PC-9 (cell line): ENCODE data around the gene TTC28. TPM values are rescaled to one million over a fixed set of nuclear protein-coding genes. Genes with fewer than 3 reads are reported as not detected.

ENCODE experiments used
- BruUV-seq: library from RNA; stranded (reverse); fragments of 400-500 nt; replicated peaks from 2 replicates; lab custom pipeline; 2021; lab: Mats Ljungman, UMichigan
- CTCF ChIA-PET: fragments of 300-600 bp; sonication (Branson Sonifier 250); formaldehyde crosslinking; loops from one replicate; lab custom pipeline; 2022; ENCODE audit warnings: antibody characterized with exemption; lab: Charles Lee
- POLR2A ChIA-PET: fragments of 300-600 bp; sonication (Branson Sonifier 250); formaldehyde crosslinking; loops from one replicate; lab custom pipeline; 2022; ENCODE audit warnings: antibody characterized with exemption; ENCODE audit not compliant: unreplicated experiment; lab: Charles Lee
- DNase-seq, 2 experiments: peaks; one replicate each; pipeline versions ENCODE4 v3.0.0 to v3.0.0-alpha.2; 2015 to 2022; ENCODE audit warnings: mixed read lengths in 1 of 2
- H2AFZ ChIP-seq: fragments of 200-600 bp; sonication (generic); 2 replicates; pipeline ENCODE4 v1.8.1; 2017; ENCODE audit warnings: antibody characterized with exemption
- H3F3A ChIP-seq: fragments of 200-600 bp; sonication (generic); 2 replicates; pipeline ENCODE4 v1.8.1; 2017; ENCODE audit warnings: antibody characterized with exemption, mild to moderate bottlenecking, low read depth; ENCODE audit not compliant: insufficient read depth
- H3K27ac ChIP-seq: fragments of 200-600 bp; sonication (generic); 2 replicates; pipeline ENCODE4 v1.6.1; 2016; ENCODE audit warnings: mixed run types
- H3K27me3 ChIP-seq: fragments of 200-600 bp; sonication (generic); 2 replicates; pipeline ENCODE4 v1.6.1; 2016; ENCODE audit warnings: low read depth, mixed run types; ENCODE audit not compliant: insufficient read depth
- H3K36me3 ChIP-seq: fragments of 200-600 bp; sonication (generic); 2 replicates; pipeline ENCODE4 v1.6.1; 2016; ENCODE audit warnings: low read depth, mixed run types
- H3K4me1 ChIP-seq: fragments of 200-600 bp; sonication (generic); replicated peaks from 2 replicates; pipeline ENCODE4 v1.6.1; 2016; ENCODE audit warnings: mixed run types; ENCODE audit not compliant: insufficient read depth
- H3K4me2 ChIP-seq: fragments of 200-600 bp; sonication (generic); 2 replicates; pipeline ENCODE4 v1.6.1; 2017; ENCODE audit warnings: mixed run types
- H3K4me3 ChIP-seq: fragments of 200-600 bp; sonication (generic); 2 replicates; pipeline ENCODE4 v1.6.1; 2016; ENCODE audit warnings: mixed run types
- H3K79me2 ChIP-seq: fragments of 200-600 bp; sonication (generic); 2 replicates; pipeline ENCODE4 v1.6.1; 2017; ENCODE audit warnings: low read depth, mixed run types
- H3K9me2 ChIP-seq: fragments of 200-600 bp; sonication (generic); 2 replicates; pipeline ENCODE4 v1.8.1; 2017; ENCODE audit warnings: mild to moderate bottlenecking; ENCODE audit not compliant: insufficient read depth
- H3K9me3 ChIP-seq: fragments of 200-600 bp; sonication (generic); 2 replicates; pipeline ENCODE4 v1.8.1; 2016; ENCODE audit warnings: low read depth; ENCODE audit not compliant: insufficient read depth
- H4K20me1 ChIP-seq: fragments of 200-600 bp; sonication (generic); 2 replicates; pipeline ENCODE4 v1.8.1; 2017; ENCODE audit not compliant: insufficient read depth
- CTCF ChIP-seq: fragments of 200-600 bp; sonication (generic); conservative IDR thresholded peaks from 2 replicates; pipeline ENCODE4 v1.6.1; 2017; ENCODE audit warnings: mixed run types, antibody characterized with exemption, mild to moderate bottlenecking, moderate library complexity
- EZH2 ChIP-seq: fragments of 200-600 bp; sonication (generic); IDR thresholded peaks from 2 replicates; pipeline ENCODE4 v1.8.0; 2017; ENCODE audit warnings: antibody characterized with exemption, low read depth
- intact Hi-C: fragments of 100-400 bp; cut with micrococcal nuclease; formaldehyde crosslinking; loops from one replicate; pipeline ENCODE4 v1.10.0; 2022; ENCODE audit not compliant: unreplicated experiment
- total RNA-seq: library from RNA; stranded (reverse); gene quantifications from 2 replicates; pipeline ENCODE4 v1.2.3, GENCODE V29; 2021

The TTC28 gene
- total RNA-seq, 1 experiment from 2014 or later: 6.7 TPM

- Histone ChIP-seq H3K9me3 (no peaks in the 10 kb centered on the region), H3K79me2 (no peaks in the 10 kb centered on the region), H3K9me2 (no peaks in the 10 kb centered on the region), H3K27me3 (no peaks in the 10 kb centered on the region), H3F3A (no peaks in the 10 kb centered on the region), H2AFZ (no peak overlapping the region), H3K4me1 (peaks cover 7% of the 10 kb centered on the region), H3K4me3 (no peak overlapping the region), H3K4me2 (no peak overlapping the region), H4K20me1 (no peaks in the 10 kb centered on the region), H3K27ac (no peak overlapping the region), H3K36me3 (no peaks in the 10 kb centered on the region)
- no peak for DNase-seq
- TF ChIP-seq CTCF (no peak), EZH2 (no peak)
- POLR2A ChIA-PET: no interaction called here
- CTCF ChIA-PET: no interaction called here
- intact Hi-C loops: no loop called here
- no TSS peak for BruUV-seq
Measured at GRCh38 chr22:27976586-27976985, 703.1 kb downstream of the TTC28 start.

- no peak for TF ChIP-seq CTCF
- TF ChIP-seq EZH2: no peak
- intact Hi-C loops: no loop called here
- Histone ChIP-seq H3K4me3 (no peak overlapping the region), H3F3A (no peaks in the 10 kb centered on the region), H3K4me2 (no peak overlapping the region), H4K20me1 (no peaks in the 10 kb centered on the region), H3K79me2 (no peaks in the 10 kb centered on the region), H3K36me3 (no peaks in the 10 kb centered on the region), H3K27ac (no peak overlapping the region), H3K4me1 (peaks cover 7% of the 10 kb centered on the region), H3K27me3 (no peaks in the 10 kb centered on the region), H3K9me3 (no peaks in the 10 kb centered on the region; the same call in 1 of the 2 replicates), H2AFZ (no peak overlapping the region), H3K9me2 (no peaks in the 10 kb centered on the region)
- ChIA-PET CTCF (no interaction called here), POLR2A (no interaction called here)
- no TSS peak for BruUV-seq
- DNase-seq: no peak
Measured at GRCh38 chr22:27975381-27976013, 704.1 kb downstream of the TTC28 start.

- intact Hi-C loops: no loop called here
- Histone ChIP-seq H3K4me2 (no peak overlapping the region), H3K27ac (no peak overlapping the region), H3K9me2 (no peaks in the 10 kb centered on the region), H3K4me1 (peaks cover 7% of the 10 kb centered on the region), H2AFZ (no peak overlapping the region), H3K79me2 (no peaks in the 10 kb centered on the region), H3K4me3 (no peak overlapping the region), H3K27me3 (no peaks in the 10 kb centered on the region), H3F3A (no peaks in the 10 kb centered on the region), H4K20me1 (no peaks in the 10 kb centered on the region), H3K9me3 (no peaks in the 10 kb centered on the region; the same call in 1 of the 2 replicates), H3K36me3 (no peaks in the 10 kb centered on the region)
- DNase-seq: no peak
- no TSS peak for BruUV-seq
- TF ChIP-seq CTCF (no peak), EZH2 (no peak)
- ChIA-PET POLR2A (no interaction called here), CTCF (no interaction called here)
Measured at GRCh38 chr22:27973846-27974245, 705.8 kb downstream of the TTC28 start.
